GM18526 (cell line): ENCODE data around the gene CDC42EP4.
A peak's percentile ranks its signal among the peaks of the same experiment; 100 is the strongest.

Experiments used
- POLR2A ChIP-seq: IDR thresholded peaks from 3 replicates; pipeline ENCODE4 v1.6.1; 2011; ENCODE audit not compliant: insufficient read length; ENCODE audit errors: extremely low read depth

Gene CDC42EP4

GRCh38 chr17:73283250-73283649 is 28.6 kb downstream of the CDC42EP4 start:
- no peak for TF ChIP-seq POLR2A

- TF ChIP-seq POLR2A: no peak
Observed at GRCh38 chr17:73282629-73283028, 29.2 kb downstream of the CDC42EP4 start.

- TF ChIP-seq POLR2A: no peak
Observed at GRCh38 chr17:73281928-73282327, 29.9 kb downstream of the CDC42EP4 start.

GRCh38 chr17:73280191-73280590 is 31.6 kb downstream of the CDC42EP4 start:
- no peak for TF ChIP-seq POLR2A

DNA sequence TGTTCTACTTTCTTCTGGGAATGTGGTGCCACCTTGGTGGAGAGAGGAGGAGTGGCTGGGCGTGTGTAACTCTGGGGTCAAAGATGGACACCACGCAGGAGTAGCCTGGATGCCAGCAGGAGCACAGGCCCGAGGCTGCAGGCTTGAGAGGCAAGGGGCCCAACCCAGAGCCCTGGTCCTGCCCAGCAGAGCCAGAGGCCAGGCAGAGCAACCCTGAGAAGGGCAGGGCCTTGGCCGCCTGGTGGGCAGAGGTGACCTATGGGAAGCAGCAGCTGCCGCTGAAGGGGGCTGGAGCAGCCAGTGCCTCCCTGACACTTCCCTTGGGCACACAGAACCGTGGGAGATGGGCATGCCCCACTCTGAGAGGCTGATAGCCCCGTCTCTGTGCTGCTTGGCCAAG is 32.1 kb downstream of the CDC42EP4 start:
- no peak for TF ChIP-seq POLR2A

DNA sequence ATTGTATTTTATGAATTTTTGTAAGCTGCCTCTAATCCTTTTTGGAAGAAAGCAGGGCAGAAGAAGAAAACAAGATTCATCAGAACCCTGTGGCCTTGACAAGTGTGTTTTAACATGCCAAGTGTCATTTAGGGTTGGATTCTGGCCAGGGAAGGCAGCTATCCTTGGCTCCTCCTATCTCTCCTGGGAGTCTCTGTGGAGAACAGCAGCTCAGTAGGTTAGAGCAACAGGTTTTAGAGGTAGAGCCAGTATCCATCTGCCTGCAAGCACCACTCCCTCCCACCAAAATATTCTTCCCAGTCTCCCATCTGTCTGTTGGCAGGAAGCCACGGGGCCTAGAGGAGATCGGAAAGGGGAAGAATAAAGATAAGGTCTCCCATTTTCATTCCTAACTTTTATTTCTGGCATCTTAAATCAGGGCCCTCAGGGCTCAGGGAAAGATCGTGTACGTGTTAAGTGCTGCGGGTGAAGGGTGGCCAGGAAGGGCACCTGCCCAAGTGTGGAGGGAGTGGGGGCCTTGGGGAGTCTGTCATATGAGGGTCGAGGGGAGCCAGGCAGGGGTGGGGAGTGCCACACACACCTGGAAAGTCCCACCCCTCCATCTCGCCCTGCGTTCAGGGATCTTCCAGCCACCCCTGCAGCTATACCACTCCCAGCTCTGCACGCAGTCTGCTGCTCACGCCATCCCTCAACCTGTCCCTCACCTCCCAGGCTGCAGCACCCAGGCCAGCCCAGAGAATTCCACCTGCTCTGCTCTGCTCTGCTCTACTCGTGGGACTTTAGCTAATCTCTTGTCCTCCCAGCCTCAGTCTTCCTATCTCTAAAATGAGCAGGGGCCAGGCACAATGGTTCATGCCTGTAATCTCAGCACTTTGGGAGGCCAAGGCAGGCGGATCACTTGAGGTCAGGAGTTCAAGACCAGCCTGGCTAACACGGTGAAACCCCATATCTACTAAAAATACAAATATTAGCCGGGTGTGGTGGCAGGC is 33.0 kb downstream of the CDC42EP4 start:
- no peak for TF ChIP-seq POLR2A

- TF ChIP-seq POLR2A: no peak
Observed at GRCh38 chr17:73278049-73278464, 33.7 kb downstream of the CDC42EP4 start.

- no peak for TF ChIP-seq POLR2A
Observed at GRCh38 chr17:73274490-73274889, 37.3 kb downstream of the CDC42EP4 start.

DNA sequence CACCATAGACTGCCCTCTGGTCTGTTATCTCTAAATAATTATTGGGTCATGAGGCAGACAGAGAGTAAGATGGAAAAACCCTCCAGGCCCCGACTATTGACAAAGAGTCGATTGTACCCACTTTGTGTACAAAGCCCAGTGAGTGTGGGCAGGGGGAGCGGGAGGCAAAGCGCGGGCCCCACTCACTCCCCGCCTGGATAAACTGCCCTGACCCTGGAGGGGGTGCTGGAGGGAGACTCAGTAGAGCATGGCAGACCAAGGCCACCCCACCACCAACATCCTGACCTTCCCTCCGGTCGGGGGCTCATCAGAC is 38.9 kb downstream of the CDC42EP4 start:
- TF ChIP-seq POLR2A: no peak

- peak; percentile 24 for TF ChIP-seq POLR2A
Observed at GRCh38 chr17:73271072-73271471, 40.7 kb downstream of the CDC42EP4 start.

DNA sequence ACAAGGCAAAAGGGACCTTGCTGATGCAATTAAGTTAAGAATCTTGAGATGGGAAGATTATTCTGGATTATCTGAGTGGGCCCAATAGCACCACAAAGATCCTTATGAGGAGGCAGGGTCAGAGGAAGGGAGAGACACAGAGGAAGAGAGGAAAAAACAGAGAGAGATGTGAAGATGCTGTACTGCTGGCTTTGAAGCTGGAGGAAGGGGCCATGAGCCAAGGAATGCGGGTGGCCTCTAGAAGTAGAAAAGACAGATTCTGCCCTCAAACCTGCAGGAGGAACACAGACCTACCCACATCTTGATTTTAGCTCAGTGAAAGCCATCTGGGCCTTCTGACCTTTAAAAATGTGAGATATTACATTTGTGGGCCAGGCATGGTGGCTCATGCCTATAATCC is 42.0 kb downstream of the CDC42EP4 start:
- no peak for TF ChIP-seq POLR2A

DNA sequence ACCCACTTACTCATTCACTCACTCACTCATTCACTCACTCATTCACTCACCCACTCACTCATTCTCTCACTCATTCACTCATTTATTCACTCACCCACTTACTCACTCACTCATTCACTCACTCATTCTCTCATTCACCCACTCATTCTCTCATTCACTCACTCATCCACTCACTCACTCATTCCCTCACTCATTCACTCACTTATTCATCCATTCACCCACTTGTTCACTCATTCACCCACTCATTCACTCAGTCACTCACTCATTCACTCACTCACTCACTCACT is 42.5 kb downstream of the CDC42EP4 start:
- no peak for TF ChIP-seq POLR2A

DNA sequence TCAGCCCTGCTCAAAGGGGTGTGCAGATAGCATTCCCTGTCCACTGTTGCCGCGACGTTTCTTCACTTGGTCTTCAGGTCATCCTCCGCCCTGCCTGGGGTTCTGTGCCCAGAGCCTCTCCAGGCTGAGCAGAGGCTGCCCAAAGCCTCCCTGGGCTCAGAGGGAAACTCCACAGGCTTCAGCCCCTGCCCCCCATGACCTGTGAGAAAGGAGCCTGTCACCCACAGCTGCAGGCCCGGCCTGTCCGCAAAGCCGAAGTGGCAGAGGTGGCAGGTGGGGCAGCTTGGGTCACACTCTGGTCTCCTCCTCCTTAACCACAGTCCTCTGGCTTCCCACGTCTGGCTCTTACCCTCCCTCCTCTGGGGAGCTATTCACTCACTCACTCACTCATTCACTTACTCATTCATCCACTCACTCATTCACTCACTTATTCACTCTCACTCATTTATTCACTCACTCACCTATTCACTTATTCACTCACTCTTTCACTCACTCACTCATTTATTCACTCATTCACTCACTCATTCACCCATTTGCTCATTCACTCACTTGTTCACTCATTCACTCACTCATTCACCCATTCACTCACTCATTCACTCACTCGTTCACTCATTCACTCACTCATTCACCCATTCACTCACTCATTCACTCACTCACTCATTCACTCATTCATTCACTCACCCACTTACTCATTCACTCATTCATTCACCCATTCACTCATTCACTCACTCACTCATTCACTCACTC is 43.0 kb downstream of the CDC42EP4 start:
- no peak for TF ChIP-seq POLR2A

DNA sequence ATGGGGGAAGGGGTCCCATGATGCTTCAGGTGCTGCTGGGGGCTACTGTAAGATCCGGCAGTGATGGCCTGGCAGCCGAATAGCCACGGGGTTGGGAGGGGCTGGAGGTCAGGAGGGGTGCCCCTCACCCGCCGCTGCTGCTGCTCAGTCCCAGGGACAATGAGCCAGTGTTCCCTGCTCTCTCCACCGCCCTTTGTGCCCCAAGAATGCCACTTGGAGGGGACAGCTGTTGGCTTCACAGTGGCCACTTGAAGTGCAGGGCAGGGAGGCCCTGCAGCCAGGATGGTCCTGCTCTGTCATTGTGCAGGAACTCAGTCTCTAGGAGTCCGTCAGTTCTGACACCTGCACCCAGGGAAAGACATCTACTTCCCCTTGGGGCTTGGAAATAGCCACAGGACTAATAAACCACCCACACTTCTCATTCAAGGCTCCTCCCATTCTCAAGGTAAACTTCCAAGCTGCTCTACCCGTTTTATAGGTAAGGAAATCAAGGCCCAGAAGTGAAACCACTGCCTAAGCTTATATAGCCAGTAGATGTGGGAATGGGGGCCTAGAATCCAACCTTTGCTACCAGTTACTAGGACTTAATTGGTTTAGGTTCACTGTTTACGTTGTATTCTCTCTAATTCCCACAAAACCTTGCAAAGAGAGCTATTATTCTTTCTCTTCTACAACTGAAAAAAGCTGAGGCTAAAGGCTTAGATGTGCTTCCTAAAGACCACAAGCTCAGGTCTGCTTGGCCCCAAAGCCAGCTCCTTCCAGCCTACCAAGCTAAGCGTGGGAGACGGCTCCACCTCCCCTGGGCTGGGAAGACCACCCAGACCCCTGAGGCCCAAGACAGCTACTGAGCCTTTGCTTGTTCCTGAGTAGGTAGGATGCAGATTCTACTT is 43.9 kb downstream of the CDC42EP4 start:
- TF ChIP-seq POLR2A: no peak

- TF ChIP-seq POLR2A: no peak
Observed at GRCh38 chr17:73266796-73267195, 45.0 kb downstream of the CDC42EP4 start.
